ENCODE data around the gene GLIS1. TPM values are rescaled to one million over a fixed set of nuclear protein-coding genes. Genes with fewer than 3 reads are reported as not detected.

GLIS1 gene
- polyA plus RNA-seq, 10 donors: 0.13 to 1.6 (median 0.26) TPM; not detected in 5

- no peak for DNase-seq
These were observed 243.2 kb downstream of the GLIS1 start for GRCh38 chr1:53495633-53496345.

- DNase-seq: no peak
These were observed 248.6 kb downstream of the GLIS1 start for GRCh38 chr1:53490351-53490750.

- no peak for DNase-seq
These were observed 252.5 kb downstream of the GLIS1 start for GRCh38 chr1:53486395-53487026.

- DNase-seq: peak; percentile 64 to 90 (median 86)
These were observed 253.2 kb downstream of the GLIS1 start for GRCh38 chr1:53485478-53486394.

GRCh38 chr1:53484705-53485477 lies 254.1 kb downstream of the GLIS1 start:
- no peak for DNase-seq

GRCh38 chr1:53483656-53484055 lies 255.3 kb downstream of the GLIS1 start:
- no peak for DNase-seq

- no peak for DNase-seq
These were observed 255.8 kb downstream of the GLIS1 start for GRCh38 chr1:53483170-53483569.

GRCh38 chr1:53482441-53483153 lies 256.4 kb downstream of the GLIS1 start:
- no peak for DNase-seq

GRCh38 chr1:53481456-53481855 lies 257.5 kb downstream of the GLIS1 start:
- no peak for DNase-seq

GRCh38 chr1:53480678-53481077 lies 258.3 kb downstream of the GLIS1 start:
- DNase-seq: no peak

GRCh38 chr1:53478502-53478818 lies 260.5 kb downstream of the GLIS1 start:
- DNase-seq: no peak

GRCh38 chr1:53477651-53478501 lies 261.1 kb downstream of the GLIS1 start:
- peak in 2 of 3 donors; percentile 21 to 54 for DNase-seq

GRCh38 chr1:53476579-53476978 lies 262.4 kb downstream of the GLIS1 start:
- no peak for DNase-seq

- no peak for DNase-seq
These were observed 263.3 kb downstream of the GLIS1 start for GRCh38 chr1:53475664-53476063.

GRCh38 chr1:53473463-53473862 lies 265.5 kb downstream of the GLIS1 start:
- no peak for DNase-seq

GRCh38 chr1:53471000-53471399 lies 268.0 kb downstream of the GLIS1 start:
- DNase-seq: no peak

- no peak for DNase-seq
These were observed 268.4 kb downstream of the GLIS1 start for GRCh38 chr1:53470584-53470983.

GRCh38 chr1:53470155-53470554 lies 268.8 kb downstream of the GLIS1 start:
- peak; percentile 51 to 77 (median 52) for DNase-seq

- no peak for DNase-seq
These were observed 269.6 kb downstream of the GLIS1 start for GRCh38 chr1:53469373-53469772.

- DNase-seq: no peak
These were observed 270.6 kb downstream of the GLIS1 start for GRCh38 chr1:53468374-53468773.

Data from muscle of back (tissue), 11 donors.